ENCODE measurements around the gene IQSEC3.
A peak's percentile ranks its signal among the peaks of the same experiment; 100 is the strongest.

IQSEC3 gene

DNA sequence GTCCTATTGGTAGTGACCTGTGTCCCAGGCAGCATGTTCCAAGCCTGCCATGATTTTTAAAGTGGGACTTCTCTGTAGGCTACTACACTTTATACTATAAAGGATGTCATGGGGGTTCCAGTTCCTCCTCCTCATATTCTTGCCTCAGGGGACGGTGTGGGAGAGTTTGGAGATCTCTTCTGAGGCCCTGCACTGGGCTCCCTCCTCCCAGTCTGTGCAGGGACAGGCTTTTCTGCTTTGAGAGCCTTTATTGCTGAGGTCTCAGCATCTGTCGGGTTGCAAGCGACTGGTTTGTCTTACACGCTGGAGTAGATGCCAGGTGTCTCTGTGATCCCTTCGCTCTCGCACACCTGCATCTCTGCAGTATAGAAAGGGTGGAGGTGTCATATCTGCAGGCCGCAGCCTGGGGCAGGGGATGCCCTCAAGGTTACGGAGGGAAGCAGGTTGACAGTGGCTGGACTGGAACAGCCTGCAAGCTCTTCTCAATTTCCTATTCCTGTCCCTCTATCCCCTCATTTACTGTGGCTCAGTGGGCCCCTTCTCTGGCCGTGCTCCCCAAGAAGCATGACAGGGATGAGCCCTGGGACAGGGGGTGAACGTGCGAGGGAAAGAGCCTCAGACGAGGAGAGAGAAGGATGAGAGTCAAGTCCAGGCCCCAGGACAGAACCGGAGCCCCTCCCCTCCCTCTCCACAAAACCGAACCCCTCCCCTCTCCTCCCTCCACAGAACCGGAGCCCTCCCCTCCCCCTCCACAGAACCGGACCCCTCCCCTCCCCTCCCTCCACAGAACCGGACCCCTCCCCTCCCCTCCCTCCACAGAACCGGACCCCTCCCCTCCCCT lies 96.1 kb downstream of the IQSEC3 start (continued):
- TF ChIP-seq KLF7 (tag by site-specific recombination; IDR thresholded peaks at IDR 0.05; ENCODE audit: borderline replicate concordance) (no peak), BCL11A (tag by site-specific recombination; IDR thresholded peaks at IDR 0.05; ENCODE audit: low read depth) (0 out of 2 replicates have a peak, but pooled peaks have one; percentile 28), ZNF398 (tag by site-specific recombination; IDR thresholded peaks at IDR 0.05) (no peak), ZNF2 (tag by site-specific recombination; IDR thresholded peaks at IDR 0.05) (no peak), ZNF366 (tag by site-specific recombination; conservative IDR thresholded peaks at IDR 0.05) (peak; percentile 89), ZNF391 (tag by site-specific recombination; IDR thresholded peaks at IDR 0.05; ENCODE audit: borderline replicate concordance, low read depth) (no peak), IKZF3 (tag by site-specific recombination; IDR thresholded peaks at IDR 0.05) (0 out of 2 replicates have a peak, but pooled peaks have one; percentile 14), ZBTB17 (tag by site-specific recombination; IDR thresholded peaks at IDR 0.05) (peak; percentile 95), ZNF121 (tag by site-specific recombination; IDR thresholded peaks at IDR 0.05) (no peak), ZBTB8A (tag by site-specific recombination; IDR thresholded peaks at IDR 0.05) (0 out of 2 replicates have a peak, but pooled peaks have one; percentile 16), ZNF76 (tag by site-specific recombination; IDR thresholded peaks at IDR 0.05; ENCODE audit: borderline replicate concordance, low read depth) (no peak), ZEB2 (tag by site-specific recombination; IDR thresholded peaks at IDR 0.05) (0 out of 2 replicates have a peak, but pooled peaks have one; percentile 31), ZNF114 (tag by site-specific recombination; IDR thresholded peaks at IDR 0.05) (no peak), ZBTB10 (tag by site-specific recombination; IDR thresholded peaks at IDR 0.05) (0 out of 2 replicates have a peak, but pooled peaks have one; percentile 19), ZNF600 (tag by site-specific recombination; IDR thresholded peaks at IDR 0.05) (peak; percentile 86), ZNF341 (tag by site-specific recombination; IDR thresholded peaks at IDR 0.05; ENCODE audit: low read depth) (peak; percentile 89), ZBTB20 (tag by site-specific recombination; IDR thresholded peaks at IDR 0.05) (no peak), ZNF266 (tag by site-specific recombination; IDR thresholded peaks at IDR 0.05; ENCODE audit: low read depth) (no peak), TCF7L2 (IDR thresholded peaks at IDR 0.05; ENCODE audit: borderline replicate concordance, low read depth, low read length) (no peak), HOXD13 (CRISPR knock-in tag; IDR thresholded peaks at IDR 0.05; ENCODE audit: borderline replicate concordance) (no peak), GLIS1 (tag by site-specific recombination; IDR thresholded peaks at IDR 0.05) (0 out of 2 replicates have a peak, but pooled peaks have one; percentile 30), ZNF174 (tag by site-specific recombination; IDR thresholded peaks at IDR 0.05) (no peak)
- TF ChIP-seq, protein P1, sequence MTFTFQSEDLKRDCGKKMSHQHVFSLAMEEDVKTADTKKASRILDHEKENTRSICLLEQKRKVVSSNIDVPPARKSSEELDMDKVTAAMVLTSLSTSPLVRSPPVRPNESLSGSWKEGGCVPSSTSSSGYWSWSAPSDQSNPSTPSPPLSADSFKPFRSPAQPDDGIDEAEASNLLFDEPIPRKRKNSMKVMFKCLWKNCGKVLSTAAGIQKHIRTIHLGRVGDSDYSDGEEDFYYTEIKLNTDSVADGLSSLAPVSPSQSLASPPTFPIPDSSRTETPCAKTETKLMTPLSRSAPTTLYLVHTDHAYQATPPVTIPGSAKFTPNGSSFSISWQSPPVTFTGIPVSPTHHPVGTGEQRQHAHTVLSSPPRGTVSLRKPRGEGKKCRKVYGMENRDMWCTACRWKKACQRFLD (tag by site-specific recombination; IDR thresholded peaks at IDR 0.05) = no peak
- TF ChIP-seq, protein P2, sequence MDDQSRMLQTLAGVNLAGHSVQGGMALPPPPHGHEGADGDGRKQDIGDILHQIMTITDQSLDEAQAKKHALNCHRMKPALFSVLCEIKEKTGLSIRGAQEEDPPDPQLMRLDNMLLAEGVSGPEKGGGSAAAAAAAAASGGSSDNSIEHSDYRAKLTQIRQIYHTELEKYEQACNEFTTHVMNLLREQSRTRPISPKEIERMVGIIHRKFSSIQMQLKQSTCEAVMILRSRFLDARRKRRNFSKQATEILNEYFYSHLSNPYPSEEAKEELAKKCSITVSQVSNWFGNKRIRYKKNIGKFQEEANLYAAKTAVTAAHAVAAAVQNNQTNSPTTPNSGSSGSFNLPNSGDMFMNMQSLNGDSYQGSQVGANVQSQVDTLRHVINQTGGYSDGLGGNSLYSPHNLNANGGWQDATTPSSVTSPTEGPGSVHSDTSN (CRISPR knock-in tag; IDR thresholded peaks at IDR 0.05) = no peak
- TF ChIP-seq, protein P3, sequence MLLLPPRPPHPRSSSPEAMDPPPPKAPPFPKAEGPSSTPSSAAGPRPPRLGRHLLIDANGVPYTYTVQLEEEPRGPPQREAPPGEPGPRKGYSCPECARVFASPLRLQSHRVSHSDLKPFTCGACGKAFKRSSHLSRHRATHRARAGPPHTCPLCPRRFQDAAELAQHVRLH (tag by site-specific recombination; IDR thresholded peaks at IDR 0.05) = no peak
- TF ChIP-seq, protein P4, sequence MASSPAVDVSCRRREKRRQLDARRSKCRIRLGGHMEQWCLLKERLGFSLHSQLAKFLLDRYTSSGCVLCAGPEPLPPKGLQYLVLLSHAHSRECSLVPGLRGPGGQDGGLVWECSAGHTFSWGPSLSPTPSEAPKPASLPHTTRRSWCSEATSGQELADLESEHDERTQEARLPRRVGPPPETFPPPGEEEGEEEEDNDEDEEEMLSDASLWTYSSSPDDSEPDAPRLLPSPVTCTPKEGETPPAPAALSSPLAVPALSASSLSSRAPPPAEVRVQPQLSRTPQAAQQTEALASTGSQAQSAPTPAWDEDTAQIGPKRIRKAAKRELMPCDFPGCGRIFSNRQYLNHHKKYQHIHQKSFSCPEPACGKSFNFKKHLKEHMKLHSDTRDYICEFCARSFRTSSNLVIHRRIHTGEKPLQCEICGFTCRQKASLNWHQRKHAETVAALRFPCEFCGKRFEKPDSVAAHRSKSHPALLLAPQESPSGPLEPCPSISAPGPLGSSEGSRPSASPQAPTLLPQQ (tag by site-specific recombination; IDR thresholded peaks at IDR 0.05) = peak; percentile 66; the same call in 1 of the 2 replicates
